ENCODE results near the gene SHC3. TPM values are rescaled to one million over a fixed set of nuclear protein-coding genes. Genes with fewer than 3 reads are reported as not detected.

Gene SHC3
- total and polyA plus RNA-seq, 2 of the 4 experiments (the other 2 are of a cell fraction), result 4.5 to 13.3 TPM

GRCh38 chr9:88998503-88998902, 180.1 kb downstream of the SHC3 start:
- peaks cover 27% of the 10 kb centered on the region for H3K4me1 ChIP-seq (ENCODE audit: control insufficient read depth, insufficient read depth, low read length)
- H2AFZ ChIP-seq (replicated peaks; ENCODE audit: low read length, poor library complexity), result peak overlapping the region; percentile 24
- peak overlapping the region; percentile 65; the same call in 1 of the 2 replicates for H3K4ac ChIP-seq (ENCODE audit: low read depth, low read length)
- no peak for DNase-seq
- no peak overlapping the region for H2BK15ac ChIP-seq (ENCODE audit: low read depth, low read length)
- no peak overlapping the region for H2BK120ac ChIP-seq (ENCODE audit: low read depth, low read length)
- peaks cover 53% of the 10 kb centered on the region for H3K36me3 ChIP-seq (ENCODE audit: control insufficient read depth, insufficient read depth, low read length)
- H2AK9ac ChIP-seq (replicated peaks; ENCODE audit: low read depth, low read length, poor library complexity), result no peak overlapping the region
- no peak overlapping the region for H4K91ac ChIP-seq (ENCODE audit: insufficient read depth, low read depth, low read length)
- no peak overlapping the region for H3K9ac ChIP-seq (ENCODE audit: low read depth, low read length)
- H3K27ac ChIP-seq (ENCODE audit: insufficient read depth, low read length), result no peak overlapping the region
- H3K9me1 ChIP-seq (ENCODE audit: insufficient read depth, low read length), result peaks cover 27% of the 10 kb centered on the region
- H3K56ac ChIP-seq (ENCODE audit: extremely low read depth, insufficient read depth, low read length), result no peak overlapping the region
- H2BK5ac ChIP-seq (ENCODE audit: low read depth, low read length, poor library complexity, severe bottlenecking), result no peak overlapping the region
- no peak overlapping the region for H3K14ac ChIP-seq (replicated peaks; ENCODE audit: low read depth, low read length)
- 17% methylated on average over 1 of the region's 2 CpGs; no CpG with 5 or more reads in 1 of the 2 experiments for WGBS, 2 experiments (ENCODE audit: extremely low coverage in 2 of 2, insufficient read length in 1 of 2)
- H3K23ac ChIP-seq (ENCODE audit: low read depth, low read length), result no peak overlapping the region
- CTCF ChIA-PET, result no interaction called here
- H2BK20ac ChIP-seq (ENCODE audit: low read depth, low read length), result no peak overlapping the region
- H3K4me2 ChIP-seq (ENCODE audit: low read depth, low read length), result no peak overlapping the region; the same call in 1 of the 2 replicates
- dilution Hi-C loops (cut with HindIII; ENCODE audit: low sequenced_read_pairs, unreplicated experiment), result loop anchor here (25.0 kb wide), 1 partner anchor 361 kb away; no protein-coding TSS in a partner anchor
- H4K8ac ChIP-seq (ENCODE audit: low read depth in 2 of 2, low read length in 2 of 2), result no peak overlapping the region; a peak in 1 of 4 replicates
- ATAC-seq (ENCODE audit: low read depth), result no peak
- H2AK5ac ChIP-seq (ENCODE audit: low read depth, low read length), result no peak overlapping the region; the same call in 1 of the 2 replicates
- H4K5ac ChIP-seq (ENCODE audit: low read depth, low read length), result no peak overlapping the region
- no TSS peak for BruUV-seq (replicated peaks)
- in situ Hi-C loops (cut with MboI; ENCODE audit: low sequenced_read_pairs), result loop anchor here (10.0 kb wide), 1 partner anchor 224 kb away; no protein-coding TSS in a partner anchor
- peaks cover 10% of the 10 kb centered on the region for H4K20me1 ChIP-seq (ENCODE audit: insufficient read depth, low read length)
- peaks cover 30 to 61% of the 10 kb centered on the region in 2 experiments for H3K79me1 ChIP-seq (ENCODE audit: low read depth in 1 of 2, low read length in 2 of 2)
- intact Hi-C loops (cut with micrococcal nuclease), result no loop called here
- no peak overlapping the region for H3K18ac ChIP-seq (ENCODE audit: low read depth, low read length)
- POLR2A ChIA-PET (ENCODE audit: unreplicated experiment), result no interaction called here
- H3K27me3 ChIP-seq (ENCODE audit: control insufficient read depth, insufficient read depth, low read length), result no peaks in the 10 kb centered on the region
- no peaks in the 10 kb centered on the region for H3K9me3 ChIP-seq (ENCODE audit: control insufficient read depth, insufficient read depth, low read length)
- no peak overlapping the region for H3K4me3 ChIP-seq (ENCODE audit: insufficient read depth, low read depth, low read length)
- TF ChIP-seq USF2 (IDR thresholded peaks at IDR 0.05; ENCODE audit: low read depth, low read length) (no peak), CEBPB (IDR thresholded peaks at IDR 0.05; ENCODE audit: low read depth, low read length) (0 out of 2 replicates have a peak, but pooled peaks have one; percentile 9)
